ENCODE results near the gene TMCC2.

The TMCC2 gene

DNA sequence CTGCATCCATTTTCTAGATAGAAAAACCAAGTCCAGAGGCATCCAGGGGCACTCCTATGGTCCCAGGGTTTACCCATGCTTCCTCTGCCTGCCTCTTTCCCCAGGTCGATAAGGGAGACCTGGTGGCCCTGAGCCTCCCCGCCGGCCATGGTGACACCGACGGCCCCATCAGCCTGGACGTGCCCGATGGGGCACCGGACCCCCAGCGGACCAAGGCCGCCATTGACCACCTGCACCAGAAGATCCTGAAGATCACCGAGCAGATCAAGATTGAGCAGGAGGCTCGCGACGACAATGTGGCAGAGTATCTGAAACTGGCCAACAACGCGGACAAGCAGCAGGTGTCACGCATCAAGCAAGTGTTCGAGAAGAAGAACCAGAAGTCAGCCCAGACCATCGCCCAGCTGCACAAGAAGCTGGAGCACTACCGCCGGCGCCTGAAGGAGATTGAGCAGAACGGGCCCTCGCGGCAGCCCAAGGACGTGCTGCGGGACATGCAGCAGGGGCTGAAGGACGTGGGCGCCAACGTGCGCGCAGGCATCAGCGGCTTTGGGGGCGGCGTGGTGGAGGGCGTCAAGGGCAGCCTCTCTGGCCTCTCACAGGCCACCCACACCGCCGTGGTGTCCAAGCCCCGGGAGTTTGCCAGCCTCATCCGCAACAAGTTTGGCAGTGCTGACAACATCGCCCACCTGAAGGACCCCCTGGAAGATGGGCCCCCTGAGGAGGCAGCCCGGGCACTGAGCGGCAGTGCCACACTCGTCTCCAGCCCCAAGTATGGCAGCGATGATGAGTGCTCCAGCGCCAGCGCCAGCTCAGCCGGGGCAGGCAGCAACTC, 41.3 kb downstream of the TMCC2 start:
- no peak overlapping the region for H3K27ac ChIP-seq (ENCODE audit: low read length)
- H3K36me3 ChIP-seq (ENCODE audit: control insufficient read depth, low read depth, low read length), result no peaks in the 10 kb centered on the region
- peaks cover 14% of the 10 kb centered on the region for H3K4me1 ChIP-seq (ENCODE audit: control insufficient read depth, low read depth, low read length)
- no peaks in the 10 kb centered on the region for H3K9me3 ChIP-seq (ENCODE audit: control insufficient read depth, low read depth, low read length)
- H3K4me3 ChIP-seq (ENCODE audit: low read length), result no peak overlapping the region
- no peak overlapping the region for H3K9ac ChIP-seq (ENCODE audit: low read length)
- H3K27me3 ChIP-seq (ENCODE audit: control insufficient read depth, insufficient read depth, low read length), result no peaks in the 10 kb centered on the region

DNA sequence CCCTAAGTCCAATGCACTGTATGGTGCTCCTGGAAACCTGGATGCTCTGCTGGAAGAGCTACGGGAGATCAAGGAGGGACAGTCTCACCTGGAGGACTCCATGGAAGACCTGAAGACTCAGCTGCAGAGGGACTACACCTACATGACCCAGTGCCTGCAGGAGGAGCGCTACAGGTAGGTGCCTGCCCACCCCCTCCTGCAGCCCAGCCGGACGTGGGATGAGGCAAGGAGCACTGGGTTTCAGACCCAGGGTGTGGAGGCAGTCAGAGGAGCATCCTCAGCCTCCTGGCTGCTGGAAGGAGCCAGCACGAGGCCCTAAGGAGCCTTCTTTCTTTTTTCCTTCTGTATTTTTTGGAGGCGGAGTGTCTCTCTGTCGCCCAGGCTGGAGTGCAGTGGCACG, 42.0 kb downstream of the TMCC2 start:
- H3K27ac ChIP-seq (ENCODE audit: low read length), result no peak overlapping the region
- no peaks in the 10 kb centered on the region for H3K27me3 ChIP-seq (ENCODE audit: control insufficient read depth, insufficient read depth, low read length)
- H3K9ac ChIP-seq (ENCODE audit: low read length), result no peak overlapping the region
- H3K9me3 ChIP-seq (ENCODE audit: control insufficient read depth, low read depth, low read length), result no peaks in the 10 kb centered on the region
- no peaks in the 10 kb centered on the region for H3K36me3 ChIP-seq (ENCODE audit: control insufficient read depth, low read depth, low read length)
- no peak overlapping the region for H3K4me3 ChIP-seq (ENCODE audit: low read length)
- peaks cover 18% of the 10 kb centered on the region for H3K4me1 ChIP-seq (ENCODE audit: control insufficient read depth, low read depth, low read length)

- Histone ChIP-seq H3K9me3 (ENCODE audit: control insufficient read depth, low read depth, low read length) (no peaks in the 10 kb centered on the region), H3K27me3 (ENCODE audit: control insufficient read depth, insufficient read depth, low read length) (no peaks in the 10 kb centered on the region), H3K27ac (ENCODE audit: low read length) (no peak overlapping the region), H3K9ac (ENCODE audit: low read length) (no peak overlapping the region), H3K4me1 (ENCODE audit: control insufficient read depth, low read depth, low read length) (peaks cover 18% of the 10 kb centered on the region), H3K36me3 (ENCODE audit: control insufficient read depth, low read depth, low read length) (no peaks in the 10 kb centered on the region), H3K4me3 (ENCODE audit: low read length) (no peak overlapping the region)
These were observed 42.5 kb downstream of the TMCC2 start for GRCh38 chr1:205270271-205270670.

- H3K27ac ChIP-seq (ENCODE audit: low read length), result no peak overlapping the region
- no peaks in the 10 kb centered on the region for H3K36me3 ChIP-seq (ENCODE audit: control insufficient read depth, low read depth, low read length)
- H3K4me3 ChIP-seq (ENCODE audit: low read length), result no peak overlapping the region
- H3K4me1 ChIP-seq (ENCODE audit: control insufficient read depth, low read depth, low read length), result peaks cover 18% of the 10 kb centered on the region
- no peak overlapping the region for H3K9ac ChIP-seq (ENCODE audit: low read length)
- no peaks in the 10 kb centered on the region for H3K9me3 ChIP-seq (ENCODE audit: control insufficient read depth, low read depth, low read length)
- no peaks in the 10 kb centered on the region for H3K27me3 ChIP-seq (ENCODE audit: control insufficient read depth, insufficient read depth, low read length)
These were observed 43.0 kb downstream of the TMCC2 start for GRCh38 chr1:205270764-205271163.

GRCh38 chr1:205271277-205271676, 43.5 kb downstream of the TMCC2 start:
- H3K4me1 ChIP-seq (ENCODE audit: control insufficient read depth, low read depth, low read length), result peaks cover 18% of the 10 kb centered on the region
- H3K36me3 ChIP-seq (ENCODE audit: control insufficient read depth, low read depth, low read length), result no peaks in the 10 kb centered on the region
- no peaks in the 10 kb centered on the region for H3K9me3 ChIP-seq (ENCODE audit: control insufficient read depth, low read depth, low read length)
- H3K9ac ChIP-seq (ENCODE audit: low read length), result no peak overlapping the region
- H3K27ac ChIP-seq (ENCODE audit: low read length), result no peak overlapping the region
- H3K27me3 ChIP-seq (ENCODE audit: control insufficient read depth, insufficient read depth, low read length), result no peaks in the 10 kb centered on the region
- no peak overlapping the region for H3K4me3 ChIP-seq (ENCODE audit: low read length)

DNA sequence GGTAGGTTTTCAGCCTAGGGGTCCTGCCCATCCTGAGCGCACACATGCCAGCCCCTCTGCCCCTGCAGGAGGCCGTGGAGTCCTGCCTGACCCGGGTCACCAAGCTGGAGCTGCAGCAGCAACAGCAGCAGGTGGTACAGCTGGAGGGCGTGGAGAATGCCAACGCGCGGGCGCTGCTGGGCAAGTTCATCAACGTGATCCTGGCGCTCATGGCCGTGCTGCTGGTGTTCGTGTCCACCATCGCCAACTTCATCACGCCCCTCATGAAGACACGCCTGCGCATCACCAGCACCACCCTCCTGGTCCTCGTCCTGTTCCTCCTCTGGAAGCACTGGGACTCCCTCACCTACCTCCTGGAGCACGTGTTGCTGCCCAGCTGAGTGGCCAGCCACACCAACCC, 44.0 kb downstream of the TMCC2 start:
- Histone ChIP-seq H3K9me3 (ENCODE audit: control insufficient read depth, low read depth, low read length) (no peaks in the 10 kb centered on the region), H3K4me1 (ENCODE audit: control insufficient read depth, low read depth, low read length) (peaks cover 16% of the 10 kb centered on the region), H3K36me3 (ENCODE audit: control insufficient read depth, low read depth, low read length) (no peaks in the 10 kb centered on the region), H3K27ac (ENCODE audit: low read length) (no peak overlapping the region), H3K4me3 (ENCODE audit: low read length) (no peak overlapping the region), H3K9ac (ENCODE audit: low read length) (no peak overlapping the region), H3K27me3 (ENCODE audit: control insufficient read depth, insufficient read depth, low read length) (no peaks in the 10 kb centered on the region)

- Histone ChIP-seq H3K4me3 (ENCODE audit: low read length) (no peak overlapping the region), H3K9ac (ENCODE audit: low read length) (no peak overlapping the region), H3K27ac (ENCODE audit: low read length) (no peak overlapping the region), H3K4me1 (ENCODE audit: control insufficient read depth, low read depth, low read length) (peaks cover 10% of the 10 kb centered on the region), H3K9me3 (ENCODE audit: control insufficient read depth, low read depth, low read length) (no peaks in the 10 kb centered on the region), H3K36me3 (ENCODE audit: control insufficient read depth, low read depth, low read length) (no peaks in the 10 kb centered on the region), H3K27me3 (ENCODE audit: control insufficient read depth, insufficient read depth, low read length) (no peaks in the 10 kb centered on the region)
These were observed 44.8 kb downstream of the TMCC2 start for GRCh38 chr1:205272536-205272935.

DNA sequence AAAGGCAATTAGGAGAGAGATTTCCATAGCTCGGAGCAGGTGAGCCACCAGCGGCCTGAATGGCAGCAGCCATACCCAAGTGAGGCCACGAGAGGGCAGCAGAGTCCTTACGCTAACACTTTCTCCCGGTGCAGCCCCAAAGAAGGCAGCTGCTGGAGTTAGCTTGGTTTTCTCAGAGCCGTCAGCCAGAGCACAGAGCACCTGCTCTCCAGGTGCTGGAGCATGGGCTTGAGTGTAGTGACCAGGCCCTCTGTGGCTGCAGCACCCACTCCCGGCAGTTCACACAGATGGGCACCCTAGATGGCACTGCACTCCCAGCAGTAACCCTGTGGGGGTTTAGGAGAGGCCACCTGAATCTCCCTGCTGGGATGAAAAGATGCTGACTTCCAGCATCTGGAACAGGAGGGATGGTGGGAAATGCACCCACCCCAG, 45.8 kb downstream of the TMCC2 start:
- H3K27me3 ChIP-seq (ENCODE audit: control insufficient read depth, insufficient read depth, low read length), result no peaks in the 10 kb centered on the region
- no peaks in the 10 kb centered on the region for H3K9me3 ChIP-seq (ENCODE audit: control insufficient read depth, low read depth, low read length)
- H3K27ac ChIP-seq (ENCODE audit: low read length), result no peak overlapping the region
- H3K36me3 ChIP-seq (ENCODE audit: control insufficient read depth, low read depth, low read length), result no peaks in the 10 kb centered on the region
- H3K9ac ChIP-seq (ENCODE audit: low read length), result no peak overlapping the region
- no peak overlapping the region for H3K4me3 ChIP-seq (ENCODE audit: low read length)
- peaks cover 10% of the 10 kb centered on the region for H3K4me1 ChIP-seq (ENCODE audit: control insufficient read depth, low read depth, low read length)

GRCh38 chr1:205274041-205274691, 46.4 kb downstream of the TMCC2 start:
- Histone ChIP-seq H3K4me3 (ENCODE audit: low read length) (no peak overlapping the region), H3K9ac (ENCODE audit: low read length) (no peak overlapping the region), H3K36me3 (ENCODE audit: control insufficient read depth, low read depth, low read length) (no peaks in the 10 kb centered on the region), H3K9me3 (ENCODE audit: control insufficient read depth, low read depth, low read length) (no peaks in the 10 kb centered on the region), H3K4me1 (ENCODE audit: control insufficient read depth, low read depth, low read length) (peaks cover 10% of the 10 kb centered on the region), H3K27ac (ENCODE audit: low read length) (no peak overlapping the region), H3K27me3 (ENCODE audit: control insufficient read depth, insufficient read depth, low read length) (no peaks in the 10 kb centered on the region)

GRCh38 chr1:205275133-205275532, 47.4 kb downstream of the TMCC2 start:
- H3K9me3 ChIP-seq (ENCODE audit: control insufficient read depth, low read depth, low read length), result no peaks in the 10 kb centered on the region
- no peaks in the 10 kb centered on the region for H3K27me3 ChIP-seq (ENCODE audit: control insufficient read depth, insufficient read depth, low read length)
- peaks cover 10% of the 10 kb centered on the region for H3K4me1 ChIP-seq (ENCODE audit: control insufficient read depth, low read depth, low read length)
- no peaks in the 10 kb centered on the region for H3K36me3 ChIP-seq (ENCODE audit: control insufficient read depth, low read depth, low read length)
- no peak overlapping the region for H3K9ac ChIP-seq (ENCODE audit: low read length)
- H3K4me3 ChIP-seq (ENCODE audit: low read length), result no peak overlapping the region
- H3K27ac ChIP-seq (ENCODE audit: low read length), result no peak overlapping the region

DNA sequence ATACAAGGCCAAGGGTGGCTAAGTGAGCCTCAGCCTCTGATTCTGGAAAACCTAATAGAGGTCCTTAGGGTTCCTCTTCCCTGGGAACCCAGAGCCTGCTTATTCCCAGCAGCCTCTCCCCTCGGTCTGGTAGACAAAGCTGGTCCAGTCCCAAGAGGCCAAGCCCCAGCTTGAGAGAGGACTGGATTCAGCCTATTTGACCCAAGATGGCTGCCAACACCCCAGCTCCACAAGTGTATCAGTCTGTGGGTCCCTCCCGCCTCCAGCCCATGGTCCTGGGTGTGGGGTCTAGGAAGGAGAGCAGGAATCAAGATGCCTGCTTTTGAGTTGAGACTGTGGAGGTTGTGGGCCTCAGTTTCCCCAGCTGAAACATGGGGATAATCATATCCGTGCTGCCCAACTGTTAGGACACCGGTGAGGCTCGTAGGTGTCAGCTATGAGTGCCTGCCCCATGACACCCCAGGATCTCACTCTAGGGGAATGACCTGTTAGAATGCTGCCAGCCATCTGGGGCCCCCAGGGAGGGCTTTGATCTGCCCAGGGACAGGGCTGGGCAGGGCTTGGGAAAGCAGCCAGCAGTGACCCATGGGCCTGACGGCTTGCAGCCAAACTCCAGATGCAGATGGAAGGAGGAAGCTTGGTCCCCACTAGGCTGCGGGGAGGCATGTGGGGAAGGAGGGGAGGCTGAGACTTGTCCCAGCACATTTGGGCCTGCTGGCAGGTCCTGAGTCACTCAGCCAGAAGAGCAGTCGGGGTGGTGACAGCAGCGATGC, 48.4 kb downstream of the TMCC2 start:
- no peaks in the 10 kb centered on the region for H3K36me3 ChIP-seq (ENCODE audit: control insufficient read depth, low read depth, low read length)
- H3K4me1 ChIP-seq (ENCODE audit: control insufficient read depth, low read depth, low read length), result peaks cover 10% of the 10 kb centered on the region
- H3K4me3 ChIP-seq (ENCODE audit: low read length), result no peak overlapping the region
- no peak overlapping the region for H3K9ac ChIP-seq (ENCODE audit: low read length)
- H3K27me3 ChIP-seq (ENCODE audit: control insufficient read depth, insufficient read depth, low read length), result no peaks in the 10 kb centered on the region
- H3K27ac ChIP-seq (ENCODE audit: low read length), result no peak overlapping the region
- H3K9me3 ChIP-seq (ENCODE audit: control insufficient read depth, low read depth, low read length), result no peaks in the 10 kb centered on the region

All from iPS-18a (cell line).